Loucy (cell line): Measurements from ENCODE around the gene KRTAP10-11.
"Not testable (repeated sequence)": the region's sequence is repeated elsewhere in the genome, so short reads cannot be mapped to it uniquely, and the experiment has no call there.

Source experiments
- H2AFZ ChIP-seq: fragments of 200-600 bp; sonication (generic); 2 replicates; pipeline ENCODE4 v1.6.0; 2016; ENCODE audit warnings: antibody characterized with exemption, mild to moderate bottlenecking, low read length, moderate library complexity
- H3F3A ChIP-seq: fragments of 200-600 bp; 2 replicates; pipeline ENCODE4 v1.6.0; 2016; ENCODE audit warnings: antibody characterized with exemption, low read depth, mild to moderate bottlenecking
- H3K27me3 ChIP-seq: fragments of 200-600 bp; sonication (generic); 2 replicates; pipeline ENCODE4 v1.6.1; 2014; ENCODE audit warnings: low read length, mild to moderate bottlenecking; ENCODE audit not compliant: insufficient read depth, poor library complexity, severe bottlenecking
- H3K36me3 ChIP-seq: fragments of 200-600 bp; sonication (generic); 2 replicates; pipeline ENCODE4 v1.6.1; 2016; ENCODE audit warnings: low read length; ENCODE audit not compliant: insufficient read depth
- H3K4me1 ChIP-seq: fragments of 200-600 bp; sonication (generic); 2 replicates; pipeline ENCODE4 v1.5.1; 2014; ENCODE audit warnings: low read length, mild to moderate bottlenecking; ENCODE audit not compliant: insufficient read depth, poor library complexity, severe bottlenecking
- H3K4me2 ChIP-seq: fragments of 200-600 bp; sonication (generic); 2 replicates; pipeline ENCODE4 v1.6.0; 2014; ENCODE audit warnings: antibody characterized with exemption, low read length, low read depth, mild to moderate bottlenecking; ENCODE audit not compliant: poor library complexity, severe bottlenecking
- H3K4me3 ChIP-seq: fragments of 200-600 bp; sonication (generic); 2 replicates; pipeline ENCODE4 v1.5.1; 2014; ENCODE audit warnings: low read length, mild to moderate bottlenecking, mixed read lengths; ENCODE audit not compliant: poor library complexity, severe bottlenecking
- H3K79me2 ChIP-seq: fragments of 200-600 bp; sonication (generic); 2 replicates; pipeline ENCODE4 v1.6.1; 2014; ENCODE audit warnings: low read length; ENCODE audit not compliant: insufficient read depth
- H3K9ac ChIP-seq: fragments of 200-600 bp; sonication (generic); 2 replicates; pipeline ENCODE4 v1.6.0; 2014; ENCODE audit warnings: mild to moderate bottlenecking, low read depth, low read length, moderate library complexity; ENCODE audit not compliant: poor library complexity, severe bottlenecking
- H3K9me2 ChIP-seq: fragments of 200-600 bp; sonication (generic); replicated peaks from 2 replicates; pipeline ENCODE4 v1.6.1; 2016; ENCODE audit warnings: low read depth, low read length, mixed read lengths
- H3K9me3 ChIP-seq: fragments of 200-600 bp; sonication (generic); 2 replicates; pipeline ENCODE4 v1.6.1; 2014; ENCODE audit warnings: mild to moderate bottlenecking, antibody characterized with exemption, low read length, low read depth; ENCODE audit not compliant: insufficient read depth
- H4K20me1 ChIP-seq: fragments of 200-600 bp; sonication (generic); 2 replicates; pipeline ENCODE4 v1.6.0; 2014; ENCODE audit warnings: antibody characterized with exemption, low read length, mild to moderate bottlenecking; ENCODE audit not compliant: insufficient read depth, poor library complexity, severe bottlenecking
- CTCF ChIP-seq: fragments of 200-600 bp; sonication (generic); conservative IDR thresholded peaks from 2 replicates; pipeline ENCODE4 v1.5.1; 2014; ENCODE audit warnings: mild to moderate bottlenecking, antibody characterized with exemption, low read length
- EZH2phosphoT487 ChIP-seq: fragments of 200-600 bp; IDR thresholded peaks from 2 replicates; pipeline ENCODE4 v1.6.1; 2018; ENCODE audit warnings: antibody characterized with exemption, mild to moderate bottlenecking, moderate library complexity, borderline replicate concordance

The KRTAP10-11 gene

GRCh38 chr21:44686843-44687561 is 40.8 kb downstream of the KRTAP10-11 start:
- Histone ChIP-seq H3K4me2 (no peak overlapping the region), H3K9me2 (no peaks in the 10 kb centered on the region), H3K36me3 (no peaks in the 10 kb centered on the region), H3F3A (no peaks in the 10 kb centered on the region), H3K9me3 (no peaks in the 10 kb centered on the region), H3K9ac (no peak overlapping the region), H4K20me1 (no peaks in the 10 kb centered on the region), H3K4me3 (no peak overlapping the region), H3K27me3 (no peaks in the 10 kb centered on the region), H3K4me1 (no peaks in the 10 kb centered on the region), H3K79me2 (no peaks in the 10 kb centered on the region), H2AFZ (no peak overlapping the region)
- TF ChIP-seq CTCF = no peak
- no peak for TF ChIP-seq EZH2phosphoT487

- no peak overlapping the region for H3K4me2 ChIP-seq
- H3K9me3 ChIP-seq = peaks cover 4% of the 10 kb centered on the region; the same call in 1 of the 2 replicates
- H2AFZ ChIP-seq = no peak overlapping the region
- H3K9me2 ChIP-seq = no peaks in the 10 kb centered on the region
- no peaks in the 10 kb centered on the region for H3K4me1 ChIP-seq
- H3K9ac ChIP-seq = no peak overlapping the region
- H3K27me3 ChIP-seq = no peaks in the 10 kb centered on the region
- TF ChIP-seq CTCF (no peak), EZH2phosphoT487 (no peak)
- H3K36me3 ChIP-seq = no peaks in the 10 kb centered on the region
- no peaks in the 10 kb centered on the region for H3K79me2 ChIP-seq
- H3K4me3 ChIP-seq = no peak overlapping the region
- H4K20me1 ChIP-seq = no peaks in the 10 kb centered on the region
- no peaks in the 10 kb centered on the region for H3F3A ChIP-seq
Measured at GRCh38 chr21:44687671-44688070, 41.5 kb downstream of the KRTAP10-11 start.

- not testable (repeated sequence) for H3K9me2 ChIP-seq, H2AFZ ChIP-seq, H3K9ac ChIP-seq, H3K9me3 ChIP-seq, H3F3A ChIP-seq, H3K79me2 ChIP-seq, H4K20me1 ChIP-seq, H3K36me3 ChIP-seq, H3K27me3 ChIP-seq, H3K4me3 ChIP-seq, H3K4me1 ChIP-seq, H3K4me2 ChIP-seq
Measured at GRCh38 chr21:44689740-44690139, 43.5 kb downstream of the KRTAP10-11 start.

GRCh38 chr21:44691686-44692085 is 45.5 kb downstream of the KRTAP10-11 start:
- Histone ChIP-seq H3K9me2 (no peaks in the 10 kb centered on the region), H4K20me1 (no peaks in the 10 kb centered on the region), H3K4me1 (no peaks in the 10 kb centered on the region), H3K79me2 (no peaks in the 10 kb centered on the region), H3K9me3 (peaks cover 4% of the 10 kb centered on the region; the same call in 1 of the 2 replicates), H3K4me3 (no peak overlapping the region), H3F3A (no peaks in the 10 kb centered on the region), H3K27me3 (no peaks in the 10 kb centered on the region), H2AFZ (no peak overlapping the region), H3K9ac (no peak overlapping the region), H3K36me3 (no peaks in the 10 kb centered on the region), H3K4me2 (no peak overlapping the region)
- no peak for TF ChIP-seq CTCF
- no peak for TF ChIP-seq EZH2phosphoT487
